IPS-18c (cell line): Measurements from ENCODE around the gene THAP11.

Source experiments
- H3K4me3 ChIP-seq: 2 replicates; pipeline ENCODE4 v1.7.0; 2013; ENCODE audit warnings: low read depth, mild to moderate bottlenecking, low read length, moderate library complexity; ENCODE audit not compliant: insufficient read depth
- H3K9me3 ChIP-seq: one replicate; pipeline ENCODE4 v1.6.1; 2013; ENCODE audit warnings: mild to moderate bottlenecking, low read length, moderate library complexity; ENCODE audit not compliant: control insufficient read depth, insufficient read depth

THAP11 gene

GRCh38 chr16:67841816-67842508, at the start of gene THAP11:
THAP11 (plus strand) TSS chr16:67842320; CDS start chr16:67842555, 235 bp downstream.
- Histone ChIP-seq H3K9me3 (no peaks in the 10 kb centered on the region), H3K4me3 (peak within 1 kb of the TSS; percentile 85)

- no peak overlapping the region for H3K4me3 ChIP-seq
- H3K9me3 ChIP-seq, result no peaks in the 10 kb centered on the region
Measured at GRCh38 chr16:67796099-67796718, 45.9 kb upstream of the THAP11 start.

GRCh38 chr16:67800338-67800926, 41.7 kb upstream of the THAP11 start:
- Histone ChIP-seq H3K4me3 (no peak overlapping the region), H3K9me3 (no peaks in the 10 kb centered on the region)

- H3K9me3 ChIP-seq, result no peaks in the 10 kb centered on the region
- H3K4me3 ChIP-seq, result no peak overlapping the region; the same call in 1 of the 2 replicates
Measured at GRCh38 chr16:67801241-67801640, 40.9 kb upstream of the THAP11 start.

GRCh38 chr16:67801883-67802282, 40.2 kb upstream of the THAP11 start:
- Histone ChIP-seq H3K4me3 (no peak overlapping the region), H3K9me3 (no peaks in the 10 kb centered on the region)

GRCh38 chr16:67803894-67804293, 38.2 kb upstream of the THAP11 start:
- H3K4me3 ChIP-seq, result no peak overlapping the region
- H3K9me3 ChIP-seq, result no peaks in the 10 kb centered on the region

- Histone ChIP-seq H3K9me3 (no peaks in the 10 kb centered on the region), H3K4me3 (peak overlapping the region; percentile 97)
Measured at GRCh38 chr16:67804853-67805542, 37.1 kb upstream of the THAP11 start.

- peak overlapping the region; percentile 97 for H3K4me3 ChIP-seq
- H3K9me3 ChIP-seq, result no peaks in the 10 kb centered on the region
Measured at GRCh38 chr16:67805718-67806427, 36.2 kb upstream of the THAP11 start.

- H3K9me3 ChIP-seq, result no peaks in the 10 kb centered on the region
- peak within 1 kb of the TSS; percentile 97 for H3K4me3 ChIP-seq
Measured at GRCh38 chr16:67806428-67807147, 35.5 kb upstream of the THAP11 start, which contains the start of the genes RANBP10 and TSNAXIP1. RANBP10 (minus strand) TSS chr16:67806560; CDS start chr16:67806536, 24 bp downstream. TSNAXIP1 (plus strand) TSS chr16:67806889; CDS start chr16:67807150, 261 bp downstream.

- H3K9me3 ChIP-seq, result no peaks in the 10 kb centered on the region
- H3K4me3 ChIP-seq, result peak overlapping the region; percentile 97
Measured at GRCh38 chr16:67807148-67807682, 34.9 kb upstream of the THAP11 start.

GRCh38 chr16:67811899-67812298, 30.2 kb upstream of the THAP11 start:
- no peak overlapping the region for H3K4me3 ChIP-seq
- H3K9me3 ChIP-seq, result no peaks in the 10 kb centered on the region

GRCh38 chr16:67814567-67814966, 27.6 kb upstream of the THAP11 start:
- H3K4me3 ChIP-seq, result no peak overlapping the region

GRCh38 chr16:67820608-67821259, 21.4 kb upstream of the THAP11 start:
- Histone ChIP-seq H3K9me3 (no peaks in the 10 kb centered on the region), H3K4me3 (no peak overlapping the region)

More at GRCh38 chr16:67814567-67814966, 27.6 kb upstream of the THAP11 start:
- no peaks in the 10 kb centered on the region for H3K9me3 ChIP-seq

GRCh38 chr16:67822511-67822910, 19.6 kb upstream of the THAP11 start:
- no peaks in the 10 kb centered on the region for H3K9me3 ChIP-seq

GRCh38 chr16:67825119-67825518, 17.0 kb upstream of the THAP11 start:
- Histone ChIP-seq H3K9me3 (no peaks in the 10 kb centered on the region), H3K4me3 (no peak overlapping the region)

More at GRCh38 chr16:67822511-67822910, 19.6 kb upstream of the THAP11 start:
- no peak overlapping the region for H3K4me3 ChIP-seq

- Histone ChIP-seq H3K9me3 (no peaks in the 10 kb centered on the region), H3K4me3 (no peak overlapping the region)
Measured at GRCh38 chr16:67825906-67826305, 16.2 kb upstream of the THAP11 start.
